GM21723 (cell line): ENCODE data around the gene PKD1L1.

Source experiments
- ATAC-seq: cut with Tn5 transposase; IDR thresholded peaks from one replicate; pipeline ENCODE4 v1.9.1; 2021; ENCODE audit warnings: mild to moderate bottlenecking, moderate library complexity; ENCODE audit not compliant: unreplicated experiment

PKD1L1 gene

GRCh38 chr7:47743965-47744591 lies 204.2 kb downstream of the PKD1L1 start:
- no peak for ATAC-seq

DNA sequence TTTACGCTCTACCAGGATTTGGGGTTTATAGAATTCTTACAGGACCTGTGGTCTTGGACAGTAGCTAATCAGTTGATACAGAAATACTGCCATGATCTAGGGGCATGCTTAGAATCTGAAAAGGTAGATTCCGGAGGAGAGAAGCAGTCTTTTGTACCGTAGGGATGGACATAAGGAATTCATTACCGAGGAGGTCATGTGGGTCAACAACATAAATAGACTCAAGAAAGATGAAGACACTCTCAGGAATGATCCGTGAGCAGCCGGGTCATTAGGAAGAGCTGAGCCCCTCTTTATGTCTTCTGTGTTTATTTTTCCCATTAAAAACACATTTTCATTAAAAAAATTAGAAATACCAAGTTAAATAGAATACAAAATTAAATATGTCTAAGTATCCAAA lies 206.3 kb downstream of the PKD1L1 start:
- ATAC-seq: no peak

GRCh38 chr7:47739891-47740290 lies 208.4 kb downstream of the PKD1L1 start:
- ATAC-seq: no peak

GRCh38 chr7:47739301-47739875 lies 208.9 kb downstream of the PKD1L1 start:
- no peak for ATAC-seq

DNA sequence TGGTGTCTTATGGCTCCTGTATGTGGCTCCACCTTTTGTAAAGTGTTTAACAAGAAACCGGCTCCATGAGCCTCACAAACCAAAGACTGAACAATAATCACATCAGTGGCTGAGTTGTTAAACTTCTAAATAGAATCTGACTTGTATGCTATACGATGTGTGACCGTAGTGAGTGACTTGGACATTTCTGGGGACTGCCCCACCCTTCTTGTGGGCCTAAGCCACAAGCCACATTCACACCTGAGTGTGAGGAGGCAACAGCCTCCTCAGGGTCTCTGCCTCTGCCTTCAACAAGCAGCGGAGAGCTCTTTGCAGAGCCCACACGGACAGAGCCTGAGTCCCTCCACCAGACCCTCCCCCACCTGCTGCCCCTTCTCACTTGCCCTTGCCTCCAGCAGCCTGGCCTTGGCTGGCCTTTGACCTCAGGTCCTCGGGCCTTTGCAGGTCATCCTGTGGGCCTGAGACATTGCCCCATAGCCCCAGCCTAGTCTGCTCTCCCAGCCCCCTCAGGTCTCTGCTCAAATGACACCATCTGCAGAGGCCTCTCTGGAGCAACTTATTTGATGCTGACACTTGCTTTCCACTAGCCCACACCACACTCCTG lies 209.6 kb downstream of the PKD1L1 start:
- ATAC-seq: peak; percentile 92

GRCh38 chr7:47737601-47738000 lies 210.7 kb downstream of the PKD1L1 start:
- no peak for ATAC-seq

DNA sequence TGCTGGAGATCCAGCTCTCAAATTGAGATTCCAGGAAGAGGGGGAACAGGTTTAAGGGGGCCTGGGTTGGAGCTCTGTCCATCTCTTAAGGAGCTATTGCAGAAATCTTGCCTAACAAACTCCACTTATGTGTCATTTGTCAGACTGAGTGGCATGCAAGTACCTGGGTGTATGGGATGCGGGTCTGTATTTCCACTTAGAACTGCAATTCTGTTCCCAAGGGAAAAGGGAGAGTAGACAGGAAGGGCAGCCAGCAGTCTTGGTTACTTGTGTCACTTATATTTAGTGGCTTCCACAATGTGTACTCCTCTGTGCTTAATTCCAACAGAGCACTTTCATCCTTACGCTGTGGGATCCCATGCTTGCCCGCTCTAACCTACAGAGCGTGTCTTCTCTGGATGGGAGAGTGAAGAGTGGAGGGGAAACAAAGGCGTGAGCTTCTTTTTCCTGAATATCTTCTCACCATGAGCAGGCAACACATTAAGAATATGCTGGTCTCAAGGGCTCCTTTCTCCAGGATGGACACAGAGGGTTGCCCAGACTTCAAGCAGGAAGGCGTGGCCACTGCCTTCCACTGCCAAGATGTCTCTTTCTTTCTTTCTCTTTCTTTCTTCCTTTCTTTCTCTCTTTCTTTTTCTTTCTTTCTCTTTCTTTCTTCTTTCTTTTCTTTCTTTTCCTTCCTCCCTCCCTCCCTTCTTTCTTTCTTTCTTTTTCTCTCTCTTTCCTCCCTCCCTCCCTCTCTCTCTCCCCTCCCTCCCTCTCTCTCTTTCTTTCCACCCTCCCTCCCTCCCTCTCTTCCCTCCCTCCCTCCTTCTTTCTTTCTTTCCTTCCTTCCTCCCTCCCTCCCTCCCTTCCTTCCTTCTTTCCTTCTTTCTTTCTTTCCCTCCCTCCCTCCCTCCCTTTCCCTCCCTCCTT lies 212.6 kb downstream of the PKD1L1 start:
- no peak for ATAC-seq

GRCh38 chr7:47734949-47735291 lies 213.3 kb downstream of the PKD1L1 start:
- ATAC-seq: no peak

GRCh38 chr7:47734287-47734948 lies 213.8 kb downstream of the PKD1L1 start:
- no peak for ATAC-seq

- no peak for ATAC-seq
Measured at GRCh38 chr7:47730142-47730541, 218.1 kb downstream of the PKD1L1 start.

- no peak for ATAC-seq
Measured at GRCh38 chr7:47726047-47726726, 222.1 kb downstream of the PKD1L1 start.

- no peak for ATAC-seq
Measured at GRCh38 chr7:47725031-47725780, 223.1 kb downstream of the PKD1L1 start.
